LNCaP clone FGC (cell line): Measurements from ENCODE around the gene CYP11A1.

Experiments used
- DNase-seq: peaks from one replicate; pipeline ENCODE4 v3.0.0-alpha.2; 2011; ENCODE audit warnings: low read depth
- H3K4me3 ChIP-seq: 2 replicates; pipeline ENCODE4 v1.5.1; 2011; ENCODE audit warnings: mild to moderate bottlenecking, low read depth, low read length, control low read depth
- TF ChIP-seq, protein P1 (sequence below): IDR thresholded peaks from 2 replicates; pipeline ENCODE4 v1.5.1; 2012; ENCODE audit warnings: mild to moderate bottlenecking; ENCODE audit not compliant: control insufficient read depth, insufficient read depth; ENCODE audit errors: extremely low read depth

CYP11A1 gene

GRCh38 chr15:74343127-74343796 is 24.2 kb downstream of the CYP11A1 start:
- TF ChIP-seq, protein P1, sequence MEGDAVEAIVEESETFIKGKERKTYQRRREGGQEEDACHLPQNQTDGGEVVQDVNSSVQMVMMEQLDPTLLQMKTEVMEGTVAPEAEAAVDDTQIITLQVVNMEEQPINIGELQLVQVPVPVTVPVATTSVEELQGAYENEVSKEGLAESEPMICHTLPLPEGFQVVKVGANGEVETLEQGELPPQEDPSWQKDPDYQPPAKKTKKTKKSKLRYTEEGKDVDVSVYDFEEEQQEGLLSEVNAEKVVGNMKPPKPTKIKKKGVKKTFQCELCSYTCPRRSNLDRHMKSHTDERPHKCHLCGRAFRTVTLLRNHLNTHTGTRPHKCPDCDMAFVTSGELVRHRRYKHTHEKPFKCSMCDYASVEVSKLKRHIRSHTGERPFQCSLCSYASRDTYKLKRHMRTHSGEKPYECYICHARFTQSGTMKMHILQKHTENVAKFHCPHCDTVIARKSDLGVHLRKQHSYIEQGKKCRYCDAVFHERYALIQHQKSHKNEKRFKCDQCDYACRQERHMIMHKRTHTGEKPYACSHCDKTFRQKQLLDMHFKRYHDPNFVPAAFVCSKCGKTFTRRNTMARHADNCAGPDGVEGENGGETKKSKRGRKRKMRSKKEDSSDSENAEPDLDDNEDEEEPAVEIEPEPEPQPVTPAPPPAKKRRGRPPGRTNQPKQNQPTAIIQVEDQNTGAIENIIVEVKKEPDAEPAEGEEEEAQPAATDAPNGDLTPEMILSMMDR = no peak

DNA sequence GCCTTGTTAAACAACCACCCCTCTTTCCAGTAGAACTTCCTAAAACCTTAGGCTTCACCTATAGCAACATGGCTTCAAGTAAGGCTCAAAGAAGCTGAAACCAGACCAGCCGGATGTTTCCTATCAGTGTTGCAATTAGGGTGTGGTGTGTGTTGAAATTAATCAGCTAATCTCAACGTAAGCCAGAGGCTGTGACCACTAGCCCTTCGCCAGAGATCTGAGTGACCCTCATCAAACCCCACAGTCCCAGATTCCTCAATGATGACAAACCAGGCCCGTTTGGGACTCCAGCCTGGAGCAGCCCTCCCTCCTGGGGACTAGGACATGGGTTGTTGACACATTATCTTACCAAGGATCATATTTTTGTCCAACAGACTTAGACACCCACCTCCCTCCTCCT is 27.3 kb downstream of the CYP11A1 start:
- TF ChIP-seq, protein P1 = no peak
- DNase-seq = no peak
- no peak overlapping the region for H3K4me3 ChIP-seq

More at GRCh38 chr15:74343127-74343796, 24.2 kb downstream of the CYP11A1 start:
- no peak for DNase-seq
- no peak overlapping the region for H3K4me3 ChIP-seq

GRCh38 chr15:74339371-74339770 is 28.1 kb downstream of the CYP11A1 start:
- no peak for DNase-seq
- TF ChIP-seq, protein P1 = no peak
- H3K4me3 ChIP-seq = no peak overlapping the region

DNA sequence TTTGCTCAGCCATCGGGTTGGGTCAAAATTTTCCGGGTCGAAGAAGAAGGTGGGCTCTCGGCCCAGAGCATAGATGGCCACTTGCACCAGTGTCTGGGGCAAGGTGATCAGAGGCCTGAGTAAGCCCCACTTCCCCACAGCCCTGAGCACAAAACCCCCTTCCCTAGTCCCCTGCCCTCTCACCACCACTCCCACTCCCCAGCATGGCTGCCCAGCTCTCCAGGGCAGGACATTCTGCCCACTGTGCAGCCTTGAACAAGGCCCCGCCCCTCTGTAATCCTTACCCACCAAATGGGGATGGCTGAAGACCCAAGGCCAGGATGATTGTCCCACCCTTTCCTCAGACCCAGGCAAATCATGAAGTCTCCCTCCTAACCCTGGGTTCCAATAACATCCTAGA is 28.8 kb downstream of the CYP11A1 start:
- TF ChIP-seq, protein P1 = no peak
- no peak overlapping the region for H3K4me3 ChIP-seq
- DNase-seq = no peak

- DNase-seq = no peak
- TF ChIP-seq, protein P1 = no peak
- H3K4me3 ChIP-seq = no peak overlapping the region
Measured at GRCh38 chr15:74337607-74338211, 29.7 kb downstream of the CYP11A1 start.

- no peak overlapping the region for H3K4me3 ChIP-seq
- DNase-seq = no peak
- TF ChIP-seq, protein P1 = no peak
Measured at GRCh38 chr15:74337146-74337545, 30.3 kb downstream of the CYP11A1 start.
